SJCRH30 (cell line): Measurements from ENCODE around the gene KCTD15. TPM values are rescaled to one million over a fixed set of nuclear protein-coding genes. Genes with fewer than 3 reads are reported as not detected.

Experiments
- DNase-seq, 2 experiments: peaks; one replicate each; pipeline ENCODE4 v3.0.0-alpha.2; 2015 to 2020
- H3K27ac ChIP-seq: fragments of 250-450 bp; sonication (Bioruptor Pico); 2 replicates; pipeline ENCODE4 v1.5.1; 2020; ENCODE audit warnings: mild to moderate bottlenecking, moderate library complexity
- H3K27me3 ChIP-seq: fragments of 250-450 bp; sonication (Bioruptor Pico); 2 replicates; pipeline ENCODE4 v1.5.1; 2020; ENCODE audit warnings: mild to moderate bottlenecking, moderate library complexity
- H3K36me3 ChIP-seq: fragments of 250-450 bp; sonication (Bioruptor Pico); 2 replicates; pipeline ENCODE4 v1.5.1; 2020; ENCODE audit warnings: mild to moderate bottlenecking, moderate library complexity
- H3K4me1 ChIP-seq: fragments of 250-450 bp; sonication (Bioruptor Pico); 2 replicates; pipeline ENCODE4 v1.5.1; 2020; ENCODE audit warnings: mild to moderate bottlenecking, moderate library complexity
- H3K4me3 ChIP-seq: fragments of 250-450 bp; sonication (Bioruptor Pico); 2 replicates; pipeline ENCODE4 v1.5.1; 2020; ENCODE audit warnings: mild to moderate bottlenecking, moderate library complexity
- H3K9me3 ChIP-seq: fragments of 250-450 bp; sonication (Bioruptor Pico); replicated peaks from 2 replicates; pipeline ENCODE4 v1.5.1; 2020; ENCODE audit warnings: mild to moderate bottlenecking, moderate library complexity
- total RNA-seq: library from RNA; depleted of rRNA; stranded (reverse); fragments of >200 nt; shearing (Covaris generic); gene quantifications from 2 replicates; pipeline ENCODE4 v1.2.3, GENCODE V29; 2014

Gene KCTD15
- total RNA-seq, 1 experiment from 2014 or later, result 42.0 TPM

GRCh38 chr19:33777753-33778088, 18.9 kb upstream of the KCTD15 start:
- Histone ChIP-seq H3K9me3 (no peaks in the 10 kb centered on the region), H3K27ac (no peak overlapping the region), H3K27me3 (no peaks in the 10 kb centered on the region; the same call in 1 of the 2 replicates), H3K4me3 (no peak overlapping the region), H3K36me3 (no peaks in the 10 kb centered on the region), H3K4me1 (no peaks in the 10 kb centered on the region)
- no peak for DNase-seq

- H3K4me3 ChIP-seq, result no peak overlapping the region
- H3K9me3 ChIP-seq, result no peaks in the 10 kb centered on the region
- H3K36me3 ChIP-seq, result no peaks in the 10 kb centered on the region
- no peaks in the 10 kb centered on the region; the same call in 1 of the 2 replicates for H3K27me3 ChIP-seq
- DNase-seq, result peak; percentile 76 to 86
- no peak overlapping the region for H3K27ac ChIP-seq
- H3K4me1 ChIP-seq, result no peaks in the 10 kb centered on the region
Measured at GRCh38 chr19:33778089-33778791, 18.4 kb upstream of the KCTD15 start.

GRCh38 chr19:33779849-33780248, 16.8 kb upstream of the KCTD15 start:
- Histone ChIP-seq H3K27me3 (no peaks in the 10 kb centered on the region; the same call in 1 of the 2 replicates), H3K4me3 (no peak overlapping the region)
- no peak for DNase-seq

GRCh38 chr19:33780251-33780650, 16.4 kb upstream of the KCTD15 start:
- Histone ChIP-seq H3K36me3 (no peaks in the 10 kb centered on the region), H3K27me3 (no peaks in the 10 kb centered on the region; the same call in 1 of the 2 replicates), H3K27ac (no peak overlapping the region), H3K9me3 (no peaks in the 10 kb centered on the region), H3K4me1 (no peaks in the 10 kb centered on the region), H3K4me3 (no peak overlapping the region)
- DNase-seq, result no peak

More at GRCh38 chr19:33779849-33780248, 16.8 kb upstream of the KCTD15 start:
- Histone ChIP-seq H3K36me3 (no peaks in the 10 kb centered on the region), H3K9me3 (no peaks in the 10 kb centered on the region), H3K27ac (no peak overlapping the region), H3K4me1 (no peaks in the 10 kb centered on the region)

GRCh38 chr19:33780746-33781145, 15.9 kb upstream of the KCTD15 start:
- Histone ChIP-seq H3K27me3 (no peaks in the 10 kb centered on the region; the same call in 1 of the 2 replicates), H3K36me3 (no peaks in the 10 kb centered on the region), H3K27ac (no peak overlapping the region), H3K4me1 (no peaks in the 10 kb centered on the region), H3K4me3 (no peak overlapping the region), H3K9me3 (no peaks in the 10 kb centered on the region)
- no peak for DNase-seq

- no peaks in the 10 kb centered on the region for H3K9me3 ChIP-seq
- no peaks in the 10 kb centered on the region for H3K36me3 ChIP-seq
- no peak overlapping the region for H3K4me3 ChIP-seq
- no peak overlapping the region for H3K27ac ChIP-seq
- DNase-seq, result no peak
- no peaks in the 10 kb centered on the region for H3K4me1 ChIP-seq
- H3K27me3 ChIP-seq, result no peaks in the 10 kb centered on the region; the same call in 1 of the 2 replicates
Measured at GRCh38 chr19:33781415-33781935, 15.2 kb upstream of the KCTD15 start.

GRCh38 chr19:33781996-33782395, 14.7 kb upstream of the KCTD15 start:
- Histone ChIP-seq H3K27ac (no peak overlapping the region), H3K4me3 (no peak overlapping the region), H3K4me1 (no peaks in the 10 kb centered on the region), H3K9me3 (no peaks in the 10 kb centered on the region), H3K27me3 (no peaks in the 10 kb centered on the region; the same call in 1 of the 2 replicates), H3K36me3 (no peaks in the 10 kb centered on the region)
- no peak for DNase-seq

- no peak overlapping the region for H3K27ac ChIP-seq
- no peak for DNase-seq
Measured at GRCh38 chr19:33784432-33784831, 12.2 kb upstream of the KCTD15 start.

GRCh38 chr19:33785795-33786194, 10.9 kb upstream of the KCTD15 start:
- no peak for DNase-seq
- Histone ChIP-seq H3K4me1 (no peaks in the 10 kb centered on the region), H3K4me3 (no peak overlapping the region), H3K27ac (no peak overlapping the region), H3K27me3 (no peaks in the 10 kb centered on the region), H3K9me3 (no peaks in the 10 kb centered on the region), H3K36me3 (no peaks in the 10 kb centered on the region)

More at GRCh38 chr19:33784432-33784831, 12.2 kb upstream of the KCTD15 start:
- Histone ChIP-seq H3K9me3 (no peaks in the 10 kb centered on the region), H3K27me3 (no peaks in the 10 kb centered on the region; the same call in 1 of the 2 replicates), H3K4me3 (no peak overlapping the region), H3K36me3 (no peaks in the 10 kb centered on the region), H3K4me1 (no peaks in the 10 kb centered on the region)

GRCh38 chr19:33788676-33789075, 8.0 kb upstream of the KCTD15 start:
- H3K36me3 ChIP-seq, result no peaks in the 10 kb centered on the region
- H3K9me3 ChIP-seq, result no peaks in the 10 kb centered on the region
- H3K4me1 ChIP-seq, result peaks cover 3% of the 10 kb centered on the region; the same call in 1 of the 2 replicates
- H3K27ac ChIP-seq, result no peak overlapping the region
- no peaks in the 10 kb centered on the region for H3K27me3 ChIP-seq
- DNase-seq, result no peak
- no peak overlapping the region for H3K4me3 ChIP-seq

- Histone ChIP-seq H3K27ac (no peak overlapping the region), H3K4me3 (no peak overlapping the region), H3K27me3 (no peaks in the 10 kb centered on the region), H3K36me3 (no peaks in the 10 kb centered on the region), H3K9me3 (no peaks in the 10 kb centered on the region), H3K4me1 (peaks cover 7% of the 10 kb centered on the region)
- DNase-seq, result no peak
Measured at GRCh38 chr19:33789344-33789743, 7.3 kb upstream of the KCTD15 start.

GRCh38 chr19:33794683-33795369, 1.8 kb upstream of the KCTD15 start:
- no peaks in the 10 kb centered on the region for H3K36me3 ChIP-seq
- no peaks in the 10 kb centered on the region for H3K27me3 ChIP-seq
- DNase-seq, result peak; percentile 45 to 59
- peaks cover 13% of the 10 kb centered on the region for H3K4me1 ChIP-seq
- H3K4me3 ChIP-seq, result peak overlapping the region; percentile 100
- H3K27ac ChIP-seq, result peak overlapping the region; percentile 99
- H3K9me3 ChIP-seq, result no peaks in the 10 kb centered on the region

GRCh38 chr19:33795370-33796163, 1.1 kb upstream of the KCTD15 start:
- peak; percentile 88 to 89 for DNase-seq
- Histone ChIP-seq H3K36me3 (0 out of 2 replicates have a peak, but pooled peaks cover 3% of the 10 kb centered on the region), H3K4me1 (peaks cover 13% of the 10 kb centered on the region), H3K27me3 (no peaks in the 10 kb centered on the region), H3K27ac (peak overlapping the region; percentile 99), H3K4me3 (peak overlapping the region; percentile 100), H3K9me3 (no peaks in the 10 kb centered on the region)

GRCh38 chr19:33797802-33798671, 1.4 kb downstream of the KCTD15 start:
- H3K27me3 ChIP-seq, result no peaks in the 10 kb centered on the region
- H3K36me3 ChIP-seq, result peaks cover 9% of the 10 kb centered on the region
- peak overlapping the region; percentile 100 for H3K4me3 ChIP-seq
- peak; percentile 82 to 83 for DNase-seq
- no peaks in the 10 kb centered on the region for H3K9me3 ChIP-seq
- peak overlapping the region; percentile 99; the same call in 1 of the 2 replicates for H3K27ac ChIP-seq
- H3K4me1 ChIP-seq, result peaks cover 10% of the 10 kb centered on the region
